GM03348 (cell line): ENCODE measurements around the gene ALDH1B1.

Experiments used
- DNase-seq: peaks from one replicate; pipeline ENCODE4 v3.0.0; 2012; ENCODE audit warnings: low spot score

The ALDH1B1 gene

DNA sequence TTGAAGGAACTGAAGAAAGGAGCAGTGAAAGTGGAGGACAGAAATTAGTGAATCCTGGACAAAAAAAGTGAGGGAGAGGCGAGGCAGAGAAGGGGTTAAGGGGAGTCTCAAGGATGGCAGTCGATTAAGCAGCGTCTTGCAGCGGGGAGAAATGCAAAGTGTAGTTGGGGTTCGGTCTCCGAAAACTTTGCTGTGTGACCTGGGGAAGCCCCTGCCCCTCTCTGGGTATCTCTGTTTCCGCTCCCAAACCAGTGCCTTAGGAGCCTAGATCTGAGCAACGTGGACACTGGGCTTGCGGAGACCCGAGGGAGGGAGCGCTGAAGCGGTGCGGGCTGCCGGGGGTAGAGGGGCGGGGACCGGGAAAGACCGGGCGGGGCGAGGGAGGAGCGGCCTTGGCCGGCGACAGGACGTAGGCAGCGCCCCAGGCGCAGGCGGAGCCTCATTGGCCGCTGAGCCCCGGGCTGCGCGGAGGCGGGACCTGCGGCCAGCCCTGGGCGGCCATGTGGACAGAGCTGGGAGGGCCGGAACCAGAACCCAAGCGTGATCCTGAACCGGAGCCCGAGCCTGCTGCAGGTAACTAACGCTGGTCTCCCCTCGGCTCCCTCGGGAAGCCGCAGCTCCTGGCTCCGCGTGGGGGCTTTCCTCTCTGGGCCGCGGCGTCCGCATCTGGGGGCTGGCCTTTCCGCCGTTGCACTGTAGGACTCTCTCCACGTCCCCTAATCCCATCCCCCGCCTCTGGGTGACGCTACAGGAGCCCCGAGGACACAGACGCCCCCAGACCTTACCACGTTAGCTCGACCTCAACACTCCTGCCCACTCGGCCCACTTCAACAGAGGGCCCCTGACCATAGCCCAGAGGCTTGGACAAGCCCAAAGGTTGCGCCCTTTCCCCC lies at the start of gene ALDH1B1:
Gene ALDH1B1 (plus strand): TSS at position 468 of the 893 bp plus-strand sequence. CDS start 3,047 bp downstream, outside the sequence.
- DNase-seq = peak; percentile 98

GRCh38 chr9:38343037-38343436 lies 49.5 kb upstream of the ALDH1B1 start:
- no peak for DNase-seq

- no peak for DNase-seq
Observed at GRCh38 chr9:38343552-38343951, 49.0 kb upstream of the ALDH1B1 start.

- DNase-seq = no peak
Observed at GRCh38 chr9:38344566-38345324, 47.8 kb upstream of the ALDH1B1 start.

DNA sequence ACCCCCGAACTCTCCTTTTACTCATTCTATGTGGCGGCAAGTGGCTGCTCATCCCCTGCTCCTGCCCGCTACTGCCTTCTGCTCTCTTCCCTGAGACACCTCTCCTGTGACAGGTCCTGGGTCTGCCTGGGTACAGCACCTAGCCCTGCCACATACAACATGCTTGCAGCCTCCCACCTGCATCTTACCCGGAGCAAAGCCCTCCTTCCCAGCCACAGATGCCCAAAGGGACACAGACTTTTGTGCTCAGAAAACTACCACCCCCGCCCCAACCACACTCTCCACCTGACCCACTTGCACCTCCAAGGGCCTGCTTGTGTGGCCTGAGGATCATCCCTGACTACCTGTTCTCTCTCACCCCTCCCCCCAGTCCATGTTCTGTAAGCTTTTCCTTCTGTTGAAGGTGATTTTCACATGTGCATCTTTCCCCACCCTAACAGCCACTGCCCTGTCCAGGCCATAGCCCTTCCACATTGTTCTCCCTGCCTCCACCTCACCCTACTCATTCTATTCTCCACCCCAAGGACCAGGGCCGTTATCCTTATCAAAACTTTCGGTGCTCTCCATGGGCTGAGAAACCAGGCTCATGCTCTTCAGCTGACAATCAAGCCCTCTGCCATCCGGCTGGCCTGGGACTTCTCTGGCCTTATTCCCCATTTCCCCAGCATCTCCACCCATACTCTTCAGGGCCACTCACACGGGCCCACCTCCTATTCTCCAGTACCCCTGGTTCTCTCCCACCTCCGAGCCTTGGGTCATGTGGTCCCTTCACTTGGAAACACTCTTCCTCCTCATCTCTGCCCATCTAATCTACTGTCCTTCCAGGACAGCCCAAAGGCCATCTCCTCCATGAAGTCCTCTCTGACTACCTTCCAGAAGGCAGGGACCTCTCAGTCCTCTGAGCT lies 46.4 kb upstream of the ALDH1B1 start:
- no peak for DNase-seq

- no peak for DNase-seq
Observed at GRCh38 chr9:38346811-38347210, 45.7 kb upstream of the ALDH1B1 start.

DNA sequence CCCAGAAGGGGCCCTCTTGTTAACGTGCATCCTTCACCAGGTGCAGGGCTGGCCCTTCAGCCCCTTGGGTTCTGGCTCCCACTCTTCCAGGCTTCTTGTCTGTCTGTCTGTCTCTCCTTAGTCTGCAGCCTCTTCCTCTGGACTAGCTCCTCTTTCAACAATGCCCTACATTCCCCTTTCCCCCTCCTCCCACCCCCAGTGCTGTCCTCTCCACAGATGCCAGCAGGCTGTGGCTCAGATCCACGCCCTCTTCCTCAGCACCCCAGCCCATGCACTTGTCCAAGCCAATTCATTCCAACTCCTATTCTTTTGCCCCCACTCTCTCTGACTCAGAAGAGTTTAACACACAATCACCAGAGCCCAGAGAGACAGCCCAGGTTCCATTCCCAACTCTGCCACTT lies 45.2 kb upstream of the ALDH1B1 start:
- DNase-seq = no peak

- no peak for DNase-seq
Observed at GRCh38 chr9:38347946-38348345, 44.6 kb upstream of the ALDH1B1 start.

DNA sequence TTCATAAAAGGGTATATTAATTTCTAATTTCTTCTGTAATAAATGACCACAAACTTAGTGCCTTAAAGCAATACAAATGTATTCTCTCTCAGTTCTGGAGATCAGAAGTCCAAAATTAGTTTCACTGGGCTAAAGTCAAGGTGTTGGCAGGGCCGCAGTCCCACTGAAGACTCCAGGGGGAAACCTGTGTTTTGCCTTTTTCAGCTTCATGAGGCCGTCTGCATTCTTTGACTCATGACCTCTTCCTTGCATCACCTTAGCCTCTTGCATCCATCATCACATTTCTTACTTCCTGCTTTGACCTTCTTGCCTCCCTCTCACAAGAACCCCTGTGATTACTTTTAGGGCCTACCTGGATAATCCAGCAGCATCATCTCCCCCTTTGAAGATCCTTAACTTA lies 42.0 kb upstream of the ALDH1B1 start:
- no peak for DNase-seq

DNA sequence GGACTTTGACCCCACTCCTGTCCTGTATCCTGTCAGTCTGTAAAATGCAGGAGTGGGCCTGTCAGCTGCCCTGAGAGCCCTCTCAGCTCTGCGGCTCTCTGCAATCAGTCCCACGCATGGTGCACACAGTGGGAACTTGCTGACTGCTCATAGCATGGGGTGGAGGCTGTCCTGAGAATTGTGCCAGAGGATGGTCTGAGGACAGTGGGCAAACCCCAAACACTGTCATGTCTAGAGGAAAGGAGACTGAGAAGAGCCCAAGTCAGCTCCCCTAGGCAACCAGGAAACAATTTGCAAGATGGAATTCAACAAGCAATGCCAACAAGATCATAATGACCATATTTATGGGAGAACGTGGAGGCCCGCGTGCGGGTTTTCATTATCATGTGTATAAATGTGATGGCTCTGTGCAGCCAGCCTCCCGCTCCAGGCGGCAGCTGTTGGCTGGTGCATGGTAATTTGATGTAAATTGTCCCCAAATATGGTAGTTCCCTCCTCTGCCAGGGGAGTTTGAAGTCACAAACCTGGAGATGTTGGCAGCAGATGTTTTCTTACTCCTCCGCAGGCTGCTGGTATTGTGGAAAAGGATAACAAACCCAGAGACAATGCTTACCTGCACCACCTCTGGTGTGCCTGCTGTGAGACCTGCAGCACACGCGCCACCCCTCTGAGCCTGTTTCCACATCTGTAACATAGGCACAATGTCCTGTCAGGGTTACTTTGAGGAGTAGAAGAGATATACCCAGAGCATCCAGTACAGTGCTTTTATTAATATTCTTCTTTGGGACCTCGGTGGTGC lies 39.8 kb upstream of the ALDH1B1 start:
- DNase-seq = no peak

- no peak for DNase-seq
Observed at GRCh38 chr9:38355115-38355514, 37.4 kb upstream of the ALDH1B1 start.

- no peak for DNase-seq
Observed at GRCh38 chr9:38355517-38356120, 36.9 kb upstream of the ALDH1B1 start.

DNA sequence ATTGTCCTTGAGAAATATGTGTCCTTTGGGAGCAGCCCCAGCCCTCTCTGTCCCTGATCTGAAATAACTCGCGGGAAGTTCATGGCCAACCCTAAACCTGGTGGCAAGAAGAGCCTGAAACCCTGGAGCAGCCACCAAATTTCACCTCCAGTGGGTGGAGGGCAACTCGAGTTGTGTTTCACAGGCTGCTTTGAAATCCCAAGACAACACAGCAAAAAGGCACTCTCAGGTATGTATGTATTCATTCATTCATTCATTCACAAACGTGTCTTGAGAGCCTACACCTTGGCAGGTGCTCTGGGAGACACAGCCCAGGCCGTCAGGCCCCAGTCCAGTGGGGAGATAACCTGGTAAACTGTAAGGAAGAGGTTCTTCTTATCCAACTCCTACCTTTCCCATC lies 35.7 kb upstream of the ALDH1B1 start:
- no peak for DNase-seq

DNA sequence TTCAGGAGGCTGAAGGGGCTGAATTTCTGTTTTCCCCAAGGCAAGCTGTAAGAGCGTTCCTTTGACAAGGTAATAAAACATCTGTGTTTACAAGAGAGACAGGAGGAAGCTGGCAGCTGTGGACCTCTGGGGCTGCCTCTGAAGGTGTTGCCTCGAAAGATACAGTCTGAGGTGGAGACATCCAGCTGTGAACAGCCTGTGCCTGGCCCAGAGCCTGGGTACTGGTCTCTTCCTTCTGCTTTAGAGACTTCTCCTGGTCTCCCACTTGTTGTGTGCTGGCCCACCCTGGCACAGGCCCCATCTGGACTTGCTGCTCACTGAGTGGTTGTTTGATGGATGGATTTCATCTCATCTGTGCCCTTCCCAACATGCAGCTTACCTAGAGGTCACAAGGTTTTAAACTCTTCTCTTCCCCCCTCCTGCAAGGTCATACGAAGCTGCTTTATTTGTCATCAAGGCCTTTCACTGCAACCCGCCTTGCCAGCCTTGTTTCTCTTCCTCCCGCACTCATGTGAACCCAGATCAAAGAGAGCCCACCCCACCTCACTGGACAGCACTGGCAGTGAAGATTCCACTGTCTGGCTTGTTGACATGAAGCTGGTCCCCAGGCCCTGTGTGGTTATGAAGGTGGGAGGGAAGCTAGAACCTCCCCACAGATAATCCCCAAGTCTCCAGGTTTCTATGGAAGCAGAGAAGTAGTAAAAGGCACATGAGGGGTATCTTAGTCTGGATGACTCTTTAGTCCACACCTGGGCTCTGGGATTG lies 35.0 kb upstream of the ALDH1B1 start:
- no peak for DNase-seq

- DNase-seq = peak; percentile 29
Observed at GRCh38 chr9:38358390-38359296, 33.9 kb upstream of the ALDH1B1 start.

DNA sequence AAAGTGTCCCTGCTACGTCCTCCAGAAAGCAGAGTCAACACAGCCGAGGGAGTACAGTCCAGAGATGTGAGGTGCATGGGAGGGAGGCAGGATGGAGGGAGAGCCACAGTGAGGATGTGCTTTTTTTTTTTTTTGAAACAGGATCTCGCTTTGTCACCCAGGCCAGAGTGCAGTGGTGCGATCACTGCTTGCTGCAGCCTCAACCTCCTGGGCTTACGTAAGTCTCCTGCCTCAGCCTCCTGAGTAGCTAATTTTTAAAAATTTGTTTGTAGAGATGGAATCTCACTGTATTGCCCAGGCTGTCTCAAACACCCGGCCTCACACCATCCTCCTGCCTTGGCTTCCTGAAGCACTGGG lies 33.2 kb upstream of the ALDH1B1 start:
- DNase-seq = no peak

DNA sequence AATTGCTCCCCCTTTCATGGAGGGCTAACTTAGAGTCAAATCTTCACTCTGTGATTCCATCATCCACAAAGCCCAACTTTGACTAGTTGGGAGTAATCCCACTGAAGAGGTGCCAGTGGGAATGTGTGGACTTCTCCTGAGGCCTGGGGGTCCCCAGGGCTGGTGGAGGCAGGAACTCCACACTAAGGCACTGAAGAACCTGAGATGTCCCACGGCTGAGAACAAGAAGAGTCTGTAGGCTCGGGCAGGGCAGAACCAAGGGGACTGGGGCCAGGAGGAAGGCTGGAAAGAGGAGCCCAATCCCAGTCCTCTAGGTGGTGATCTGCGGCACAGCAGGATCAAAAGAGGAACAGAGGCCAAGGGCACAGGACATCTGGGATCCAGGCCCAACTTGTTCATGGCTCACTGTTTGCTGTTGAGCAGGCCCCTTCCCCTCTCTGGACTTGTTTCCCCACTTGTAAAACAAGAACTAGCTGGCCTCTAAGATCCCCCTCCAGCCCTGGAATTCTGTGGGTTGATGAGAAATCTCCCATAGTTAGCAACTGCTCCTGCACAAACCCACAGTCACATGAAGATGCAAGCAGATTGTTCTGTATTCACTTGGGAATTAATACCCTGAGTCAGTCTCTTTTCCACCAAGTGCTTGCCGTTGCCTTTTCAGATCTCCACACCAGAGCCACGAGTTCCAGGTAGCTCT lies 32.7 kb upstream of the ALDH1B1 start:
- DNase-seq = peak; percentile 63

DNA sequence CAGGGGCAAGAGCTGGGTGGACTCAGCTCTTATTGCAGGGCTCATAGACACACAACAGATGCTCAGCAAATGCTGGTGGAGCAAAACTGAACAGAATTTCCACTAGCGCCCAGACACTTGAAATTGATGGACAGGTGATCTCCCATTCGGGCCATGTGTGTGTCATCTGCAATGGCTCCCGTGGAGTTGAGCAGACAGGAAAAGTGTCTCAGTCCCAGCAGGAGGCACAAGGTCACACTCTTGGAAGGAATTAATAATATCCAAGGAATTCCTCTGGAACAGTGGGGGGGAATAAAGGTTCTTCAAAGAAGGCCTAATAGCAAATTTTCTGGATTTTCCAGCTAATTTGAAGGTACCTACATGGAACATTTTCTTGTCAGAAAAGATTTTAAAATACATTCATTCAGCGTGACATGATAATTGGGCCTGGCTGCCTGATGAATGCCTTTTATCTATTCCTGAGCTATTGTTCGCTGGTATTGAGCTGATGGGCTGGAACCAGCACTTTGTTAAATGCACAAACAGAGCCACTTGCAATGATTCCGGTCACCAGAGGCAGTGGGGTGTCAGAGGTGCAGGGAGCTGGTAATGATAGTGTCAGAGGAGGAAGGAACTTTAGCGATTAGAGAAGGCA lies 31.5 kb upstream of the ALDH1B1 start:
- DNase-seq = no peak
